Trophoblast cell (in vitro differentiated cells and primary cell): Measurements from ENCODE around the gene RPS19.

Experiments
- DNase-seq, 2 donors: peaks; one replicate each; pipeline ENCODE4 v3.0.0-alpha.2; 2016
- H2AFZ ChIP-seq: 2 replicates; pipeline ENCODE4 v1.6.1; 2013; ENCODE audit warnings: low read length, moderate library complexity, mild to moderate bottlenecking; ENCODE audit not compliant: insufficient read depth, poor library complexity
- H2AK5ac ChIP-seq: 2 replicates; pipeline ENCODE4 v1.6.1; 2013; ENCODE audit warnings: mild to moderate bottlenecking, low read length
- H2BK120ac ChIP-seq: 2 replicates; pipeline ENCODE4 v1.6.1; 2013; ENCODE audit warnings: low read length, mild to moderate bottlenecking, moderate library complexity; ENCODE audit not compliant: insufficient read depth, poor library complexity
- H2BK12ac ChIP-seq: 2 replicates; pipeline ENCODE4 v1.6.1; 2013; ENCODE audit warnings: mild to moderate bottlenecking, low read length, moderate library complexity
- H2BK5ac ChIP-seq: 2 replicates; pipeline ENCODE4 v1.6.1; 2013; ENCODE audit warnings: low read length, low read depth, moderate library complexity, mild to moderate bottlenecking; ENCODE audit not compliant: poor library complexity
- H3K14ac ChIP-seq: 2 replicates; pipeline ENCODE4 v1.6.1; 2013; ENCODE audit warnings: mild to moderate bottlenecking, low read length
- H3K18ac ChIP-seq: 2 replicates; pipeline ENCODE4 v1.6.1; 2013; ENCODE audit warnings: mild to moderate bottlenecking, low read length
- H3K23ac ChIP-seq: 2 replicates; pipeline ENCODE4 v1.6.1; 2013; ENCODE audit warnings: low read length
- H3K27ac ChIP-seq: 2 replicates; pipeline ENCODE4 v1.5.1; 2013; ENCODE audit warnings: low read depth, mild to moderate bottlenecking, inconsistent platforms, low read length, moderate library complexity
- H3K27me3 ChIP-seq: 2 replicates; pipeline ENCODE4 v1.6.1; 2013; ENCODE audit warnings: inconsistent platforms, mild to moderate bottlenecking, low read length, moderate library complexity; ENCODE audit not compliant: insufficient read depth
- H3K36me3 ChIP-seq, 2 experiments: 1 replicate in 1 of 2; 2 replicates in 1 of 2; pipeline ENCODE4 v1.6.1; 2013; ENCODE audit warnings: low read length in 2 of 2, mild to moderate bottlenecking in 2 of 2, moderate library complexity in 1 of 2; ENCODE audit not compliant: insufficient read depth in 2 of 2, control insufficient read depth in 1 of 2
- H3K4ac ChIP-seq: 2 replicates; pipeline ENCODE4 v1.6.1; 2013; ENCODE audit warnings: low read depth, mild to moderate bottlenecking, low read length, moderate library complexity
- H3K4me1 ChIP-seq, 2 experiments: 1 replicate in 1 of 2; 2 replicates in 1 of 2; pipeline ENCODE4 v1.6.1; 2013; ENCODE audit warnings: low read length in 2 of 2, mild to moderate bottlenecking in 2 of 2, moderate library complexity in 1 of 2; ENCODE audit not compliant: insufficient read depth in 2 of 2, control insufficient read depth in 1 of 2
- H3K4me2 ChIP-seq: 2 replicates; pipeline ENCODE4 v1.6.1; 2013; ENCODE audit warnings: inconsistent platforms, mild to moderate bottlenecking, low read length, moderate library complexity
- H3K4me3 ChIP-seq: 2 replicates; pipeline ENCODE4 v1.5.1; 2013; ENCODE audit warnings: mild to moderate bottlenecking, low read depth, low read length, inconsistent platforms
- H3K79me1 ChIP-seq: one replicate; pipeline ENCODE4 v1.6.1; 2013; ENCODE audit warnings: low read length
- H3K79me2 ChIP-seq: 2 replicates; pipeline ENCODE4 v1.6.1; 2013; ENCODE audit warnings: low read length, mild to moderate bottlenecking; ENCODE audit not compliant: control insufficient read depth, insufficient read depth, poor library complexity
- H3K9ac ChIP-seq: 2 replicates; pipeline ENCODE4 v1.6.1; 2013; ENCODE audit warnings: mild to moderate bottlenecking, low read length
- H3K9me3 ChIP-seq: 2 replicates; pipeline ENCODE4 v1.6.1; 2013; ENCODE audit warnings: low read depth, mild to moderate bottlenecking, control low read depth, inconsistent platforms, low read length; ENCODE audit not compliant: insufficient read depth
- H4K12ac ChIP-seq: 2 replicates; pipeline ENCODE4 v1.6.1; 2013; ENCODE audit warnings: low read depth, mild to moderate bottlenecking, low read length, moderate library complexity
- H4K8ac ChIP-seq: 2 replicates; pipeline ENCODE4 v1.6.1; 2013; ENCODE audit warnings: low read depth, mild to moderate bottlenecking, low read length, moderate library complexity
- H4K91ac ChIP-seq: one replicate; pipeline ENCODE4 v1.6.1; 2013; ENCODE audit warnings: low read depth, mild to moderate bottlenecking, low read length, moderate library complexity
- WGBS: extraction: QIAGEN DNeasy Blood & Tissue Kit; methylation state at CpG from one replicate; pipeline ENCODE4 v1.1.7; 2013; ENCODE audit warnings: missing lambda C conversion rate; ENCODE audit not compliant: insufficient read length, insufficient coverage; ENCODE audit errors: extremely low coverage; 5-methylcytosine and 5-hydroxymethylcytosine counted together

RPS19 gene

GRCh38 chr19:41894350-41894749, 34.3 kb downstream of the RPS19 start:
- H4K91ac ChIP-seq, result no peak overlapping the region
- no peak overlapping the region for H3K27ac ChIP-seq
- H3K14ac ChIP-seq, result no peak overlapping the region
- no peak overlapping the region for H2BK120ac ChIP-seq
- no peak for DNase-seq
- WGBS, result no CpG with 5 or more reads among the region's 14 CpGs
- no peaks in the 10 kb centered on the region for H3K79me2 ChIP-seq
- H2BK12ac ChIP-seq, result no peak overlapping the region
- no peaks in the 10 kb centered on the region for H3K79me1 ChIP-seq
- H3K4me3 ChIP-seq, result no peak overlapping the region
- no peaks in the 10 kb centered on the region for H3K4me1 ChIP-seq
- H3K9me3 ChIP-seq, result no peaks in the 10 kb centered on the region
- no peaks in the 10 kb centered on the region for H3K27me3 ChIP-seq
- H3K9ac ChIP-seq, result no peak overlapping the region
- no peak overlapping the region for H2AFZ ChIP-seq
- no peak overlapping the region for H2AK5ac ChIP-seq
- no peak overlapping the region for H3K4me2 ChIP-seq
- no peak overlapping the region for H3K18ac ChIP-seq
- no peak overlapping the region for H3K4ac ChIP-seq
- H2BK5ac ChIP-seq, result no peak overlapping the region
- no peak overlapping the region for H4K12ac ChIP-seq
- no peak overlapping the region for H3K23ac ChIP-seq
- no peak overlapping the region for H4K8ac ChIP-seq
- H3K36me3 ChIP-seq, result peaks cover 63 to 64% of the 10 kb centered on the region in 2 experiments

- Histone ChIP-seq H3K9me3 (no peaks in the 10 kb centered on the region), H4K12ac (no peak overlapping the region), H3K18ac (no peak overlapping the region), H2BK12ac (no peak overlapping the region), H3K4me3 (no peak overlapping the region), H2AFZ (no peak overlapping the region), H3K23ac (no peak overlapping the region), H3K79me1 (no peaks in the 10 kb centered on the region), H3K14ac (no peak overlapping the region), H3K4ac (no peak overlapping the region), H3K4me2 (no peak overlapping the region), H4K8ac (no peak overlapping the region), H3K9ac (no peak overlapping the region), H2BK120ac (no peak overlapping the region), H2AK5ac (no peak overlapping the region), H2BK5ac (no peak overlapping the region), H3K79me2 (no peaks in the 10 kb centered on the region), H4K91ac (no peak overlapping the region), H3K27me3 (no peaks in the 10 kb centered on the region), H3K27ac (no peak overlapping the region), H3K36me3 (peaks cover 60 to 61% of the 10 kb centered on the region in 2 experiments), H3K4me1 (no peaks in the 10 kb centered on the region)
- no peak for DNase-seq
- WGBS, result no CpG with 5 or more reads among the region's 19 CpGs
These were observed 35.9 kb downstream of the RPS19 start for GRCh38 chr19:41895745-41896580.

DNA sequence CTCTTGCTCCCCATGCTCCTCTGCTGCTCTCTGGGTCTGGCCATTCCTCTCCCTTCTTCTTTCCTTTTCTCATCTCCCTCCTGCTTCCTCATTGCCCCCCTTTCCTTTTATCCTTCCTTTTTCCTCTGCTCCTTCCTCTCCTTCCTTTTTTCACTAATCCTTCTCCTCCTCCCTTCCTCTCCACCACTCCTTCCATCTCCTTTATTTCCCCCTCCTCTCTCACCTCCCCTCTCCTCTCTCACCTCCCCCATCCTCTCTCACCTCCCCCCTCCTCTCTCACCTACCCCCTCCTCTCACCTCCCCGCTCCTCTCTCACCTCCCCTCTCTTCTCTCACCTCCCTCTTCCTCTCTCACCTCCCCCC, 36.5 kb downstream of the RPS19 start:
- no peaks in the 10 kb centered on the region for H3K4me1 ChIP-seq
- 91% methylated on average over 1 of the region's 1 CpG for WGBS
- H4K8ac ChIP-seq, result no peak overlapping the region
- no peak overlapping the region for H2BK12ac ChIP-seq
- H3K79me2 ChIP-seq, result no peaks in the 10 kb centered on the region
- no peak overlapping the region for H3K9ac ChIP-seq
- no peaks in the 10 kb centered on the region for H3K79me1 ChIP-seq
- H3K4me3 ChIP-seq, result no peak overlapping the region
- no peak overlapping the region for H2BK5ac ChIP-seq
- H2AFZ ChIP-seq, result no peak overlapping the region
- no peak overlapping the region for H3K4me2 ChIP-seq
- no peaks in the 10 kb centered on the region for H3K9me3 ChIP-seq
- H3K4ac ChIP-seq, result no peak overlapping the region
- H3K36me3 ChIP-seq, result peaks cover 62 to 65% of the 10 kb centered on the region in 2 experiments
- H2AK5ac ChIP-seq, result no peak overlapping the region
- no peak overlapping the region for H4K12ac ChIP-seq
- no peak for DNase-seq
- no peak overlapping the region for H3K14ac ChIP-seq
- H4K91ac ChIP-seq, result no peak overlapping the region
- H3K23ac ChIP-seq, result no peak overlapping the region
- H3K18ac ChIP-seq, result no peak overlapping the region
- no peaks in the 10 kb centered on the region for H3K27me3 ChIP-seq
- no peak overlapping the region for H3K27ac ChIP-seq
- no peak overlapping the region for H2BK120ac ChIP-seq

GRCh38 chr19:41897181-41897580, 37.1 kb downstream of the RPS19 start:
- Histone ChIP-seq H2BK120ac (no peak overlapping the region), H2BK5ac (no peak overlapping the region), H3K18ac (no peak overlapping the region), H3K36me3 (peaks cover 64 to 65% of the 10 kb centered on the region in 2 experiments), H3K4me3 (no peak overlapping the region), H3K79me2 (no peaks in the 10 kb centered on the region), H2BK12ac (no peak overlapping the region), H3K14ac (no peak overlapping the region), H4K12ac (no peak overlapping the region), H2AK5ac (no peak overlapping the region), H3K79me1 (no peaks in the 10 kb centered on the region), H2AFZ (no peak overlapping the region), H3K9ac (no peak overlapping the region), H4K91ac (no peak overlapping the region), H3K9me3 (no peaks in the 10 kb centered on the region), H3K4me1 (no peaks in the 10 kb centered on the region), H3K4me2 (no peak overlapping the region), H3K23ac (no peak overlapping the region), H4K8ac (no peak overlapping the region), H3K4ac (no peak overlapping the region), H3K27ac (no peak overlapping the region), H3K27me3 (no peaks in the 10 kb centered on the region)
- DNase-seq, result no peak
- WGBS, result no CpG with 5 or more reads among the region's 3 CpGs
